ENCODE results near the gene AGBL3. TPM values are rescaled to one million over a fixed set of nuclear protein-coding genes. Genes with fewer than 3 reads are reported as not detected.

AGBL3 gene
- total and polyA plus RNA-seq, 2 of the 8 experiments (the other 6 are each of a cell fraction or from before 2014, with no cell fraction given) = 1.1 to 1.9 TPM

DNA sequence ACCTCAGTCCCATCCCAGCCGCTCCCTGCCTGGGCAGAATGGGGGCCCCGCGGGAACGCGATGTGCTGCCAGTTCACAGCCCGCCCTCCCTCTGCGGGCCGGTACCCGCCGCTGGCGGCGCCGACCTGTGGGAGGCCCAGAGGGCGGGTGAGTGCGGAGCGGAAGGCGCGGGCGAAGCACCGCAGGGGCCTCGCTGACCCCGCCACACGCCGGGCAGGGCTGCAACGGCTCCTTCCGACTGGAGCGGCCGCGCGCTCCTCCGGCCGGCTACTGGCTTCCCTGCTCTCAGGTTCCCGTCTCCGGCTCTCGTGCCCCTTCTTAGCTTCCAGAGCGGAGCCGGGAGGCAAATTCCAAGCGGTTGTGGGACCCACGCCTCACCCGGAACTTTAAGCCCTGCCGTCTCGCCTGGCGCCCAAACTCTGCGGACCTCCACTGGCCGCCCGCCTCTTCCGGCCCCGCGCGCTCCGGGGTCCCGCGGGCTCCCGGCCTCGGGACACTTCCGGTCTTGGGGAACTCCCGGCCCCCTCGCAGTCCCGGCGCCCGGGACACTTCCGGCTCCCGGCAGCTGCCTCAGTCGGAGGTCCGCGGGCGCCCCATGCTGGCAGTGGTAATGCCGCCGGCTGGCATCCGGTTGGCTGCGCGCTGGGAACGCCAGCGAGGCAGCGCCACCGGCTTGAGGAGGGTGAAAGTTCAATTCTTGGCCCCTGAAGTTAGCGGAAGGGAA lies 184.1 kb downstream of the AGBL3 start, which contains the start of gene CYREN (continued):
- TF ChIP-seq, protein P1, sequence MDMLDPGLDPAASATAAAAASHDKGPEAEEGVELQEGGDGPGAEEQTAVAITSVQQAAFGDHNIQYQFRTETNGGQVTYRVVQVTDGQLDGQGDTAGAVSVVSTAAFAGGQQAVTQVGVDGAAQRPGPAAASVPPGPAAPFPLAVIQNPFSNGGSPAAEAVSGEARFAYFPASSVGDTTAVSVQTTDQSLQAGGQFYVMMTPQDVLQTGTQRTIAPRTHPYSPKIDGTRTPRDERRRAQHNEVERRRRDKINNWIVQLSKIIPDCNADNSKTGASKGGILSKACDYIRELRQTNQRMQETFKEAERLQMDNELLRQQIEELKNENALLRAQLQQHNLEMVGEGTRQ (IDR thresholded peaks at IDR 0.05; ENCODE audit: low read length) = no peak
- peak; percentile 27; the same call in 1 of the 2 replicates for TF ChIP-seq TEAD4 (IDR thresholded peaks at IDR 0.05; ENCODE audit: low read depth, low read length)
- TF ChIP-seq KDM5A (IDR thresholded peaks at IDR 0.05; ENCODE audit: low read length) = no peak
- TF ChIP-seq TAF1 (IDR thresholded peaks at IDR 0.05; ENCODE audit: low read depth, low read length) = peak; percentile 81
- no peak for TF ChIP-seq JUN (IDR thresholded peaks at IDR 0.05; ENCODE audit: low read depth, low read length)
- peak in 1 of 2 experiments; percentile 56; a peak in 1 of 3 replicates for TF ChIP-seq EP300 (IDR thresholded peaks at IDR 0.05; ENCODE audit: borderline replicate concordance in 1 of 2, low read depth in 2 of 2, low read length in 2 of 2)
- TF ChIP-seq BRCA1 (IDR thresholded peaks at IDR 0.05; ENCODE audit: low read depth, low read length) = no peak
- no peak for TF ChIP-seq RFX5 (IDR thresholded peaks at IDR 0.05; ENCODE audit: borderline replicate concordance, low read depth, low read length)
- no peak for TF ChIP-seq NRF1 (IDR thresholded peaks at IDR 0.05; ENCODE audit: low read depth, low read length)
- TF ChIP-seq CTBP2 (IDR thresholded peaks at IDR 0.05; ENCODE audit: borderline replicate concordance, insufficient read depth, insufficient read length, low read length) = no peak
- TF ChIP-seq KDM1A (IDR thresholded peaks at IDR 0.05; ENCODE audit: borderline replicate concordance, low read length) = no peak
- no peak for TF ChIP-seq SP1 (IDR thresholded peaks at IDR 0.05; ENCODE audit: low read depth, low read length)
- TF ChIP-seq TAF7 (optimal IDR thresholded peaks at IDR 0.05; ENCODE audit: borderline replicate concordance, low read depth, low read length) = peak; percentile 66
- TF ChIP-seq, protein P2, sequence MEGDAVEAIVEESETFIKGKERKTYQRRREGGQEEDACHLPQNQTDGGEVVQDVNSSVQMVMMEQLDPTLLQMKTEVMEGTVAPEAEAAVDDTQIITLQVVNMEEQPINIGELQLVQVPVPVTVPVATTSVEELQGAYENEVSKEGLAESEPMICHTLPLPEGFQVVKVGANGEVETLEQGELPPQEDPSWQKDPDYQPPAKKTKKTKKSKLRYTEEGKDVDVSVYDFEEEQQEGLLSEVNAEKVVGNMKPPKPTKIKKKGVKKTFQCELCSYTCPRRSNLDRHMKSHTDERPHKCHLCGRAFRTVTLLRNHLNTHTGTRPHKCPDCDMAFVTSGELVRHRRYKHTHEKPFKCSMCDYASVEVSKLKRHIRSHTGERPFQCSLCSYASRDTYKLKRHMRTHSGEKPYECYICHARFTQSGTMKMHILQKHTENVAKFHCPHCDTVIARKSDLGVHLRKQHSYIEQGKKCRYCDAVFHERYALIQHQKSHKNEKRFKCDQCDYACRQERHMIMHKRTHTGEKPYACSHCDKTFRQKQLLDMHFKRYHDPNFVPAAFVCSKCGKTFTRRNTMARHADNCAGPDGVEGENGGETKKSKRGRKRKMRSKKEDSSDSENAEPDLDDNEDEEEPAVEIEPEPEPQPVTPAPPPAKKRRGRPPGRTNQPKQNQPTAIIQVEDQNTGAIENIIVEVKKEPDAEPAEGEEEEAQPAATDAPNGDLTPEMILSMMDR (IDR thresholded peaks at IDR 0.05; ENCODE audit: control extremely low read depth in 1 of 3, insufficient read depth in 1 of 3, low read depth in 1 of 3, low read length in 3 of 3) = peak in 2 of 3 experiments; percentile 13 to 43; a peak in 3 of 4 replicates
- TF ChIP-seq BCL11A (IDR thresholded peaks at IDR 0.05; ENCODE audit: low read depth in 2 of 2, low read length in 2 of 2) = no peak
- TF ChIP-seq MAFK (IDR thresholded peaks at IDR 0.05; ENCODE audit: low read depth, low read length) = no peak
- TF ChIP-seq HDAC6 (IDR thresholded peaks at IDR 0.05; ENCODE audit: low read depth, low read length) = no peak
- peak; percentile 30 for TF ChIP-seq NANOG (IDR thresholded peaks at IDR 0.05; ENCODE audit: insufficient read depth, low read depth, low read length, poor library complexity, severe bottlenecking)
- no peak for TF ChIP-seq CBX8 (IDR thresholded peaks at IDR 0.05; ENCODE audit: borderline replicate concordance, low read depth, low read length)
- TF ChIP-seq RNF2 (IDR thresholded peaks at IDR 0.05; ENCODE audit: borderline replicate concordance, low read depth, low read length, missing control alignments, poor library complexity, severe bottlenecking) = no peak

All from H1 (cell line).